Activated CD4-positive, alpha-beta T cell treated with anti-CD3 and anti-CD28 coated beads, Interleukin-2, amount 10 ng/mL, durations not matched to agents 24 days and 14 days (primary cell): ENCODE results near the gene FTSJ3. TPM values are rescaled to one million over a fixed set of nuclear protein-coding genes. Genes with fewer than 3 reads are reported as not detected.
"Not testable (repeated sequence)": the region's sequence is repeated elsewhere in the genome, so short reads cannot be mapped to it uniquely, and the experiment has no call there.

Experiments used
- DNase-seq: peaks from one replicate; pipeline ENCODE4 v3.0.0; 2022
- H3K27ac Mint-ChIP-seq: one replicate; pipeline ENCODE4 v1.8.0; 2022; ENCODE audit warnings: mild to moderate bottlenecking, mixed read lengths
- H3K27me3 Mint-ChIP-seq: one replicate; pipeline ENCODE4 v1.8.0; 2022; ENCODE audit warnings: mixed read lengths
- H3K36me3 Mint-ChIP-seq: one replicate; pipeline ENCODE4 v1.8.0; 2022; ENCODE audit warnings: low read depth, mild to moderate bottlenecking, mixed read lengths
- H3K4me1 Mint-ChIP-seq: one replicate; pipeline ENCODE4 v1.8.0; 2021; ENCODE audit warnings: mixed read lengths
- H3K4me3 Mint-ChIP-seq: one replicate; pipeline ENCODE4 v1.8.0; 2022; ENCODE audit warnings: mild to moderate bottlenecking, moderate library complexity, mixed read lengths
- H3K9me3 Mint-ChIP-seq: one replicate; pipeline ENCODE4 v1.8.0; 2021; ENCODE audit warnings: mixed read lengths
- intact Hi-C: fragments of 100-400 bp; cut with micrococcal nuclease; formaldehyde crosslinking; loops from one replicate; pipeline ENCODE4 v1.15.1; 2023
- total RNA-seq: library from RNA; stranded (reverse); gene quantifications from 2 replicates; pipeline ENCODE4 v1.2.3, GENCODE V29; 2022

FTSJ3 gene
- total RNA-seq = 99.6 and 100 TPM in 2 replicates

- H3K9me3 Mint-ChIP-seq = no peaks in the 10 kb centered on the region
- peak; percentile 99 for DNase-seq
- H3K4me3 Mint-ChIP-seq = peak within 1 kb of the TSS; percentile 99
- peak within 1 kb of the TSS; percentile 99 for H3K27ac Mint-ChIP-seq
- H3K36me3 Mint-ChIP-seq = peaks cover 91% of the 10 kb centered on the region
- H3K27me3 Mint-ChIP-seq = no peaks in the 10 kb centered on the region
- intact Hi-C loops = loop anchor here (1.0 to 5.0 kb wide), 4 partner anchors 16 to 303 kb away; partner anchors contain the start of genes CCDC47, DCAF7 and ERN1
- peaks cover 63% of the 10 kb centered on the region for H3K4me1 Mint-ChIP-seq
Observed at GRCh38 chr17:63827002-63827800, at the start of gene FTSJ3, which contains the start of gene PSMC5. TSS of gene FTSJ3 (minus strand) at chr17:63827663. CDS start at chr17:63826902, 761 bp downstream. TSS of gene PSMC5 (plus strand) at chr17:63827431. CDS start at chr17:63827491, 60 bp downstream.

- H3K4me3 Mint-ChIP-seq, H3K27ac Mint-ChIP-seq, H3K9me3 Mint-ChIP-seq, intact Hi-C loops, H3K27me3 Mint-ChIP-seq, H3K4me1 Mint-ChIP-seq, H3K36me3 Mint-ChIP-seq, DNase-seq: not testable (repeated sequence)
Observed at GRCh38 chr17:63874693-63875092, 47.2 kb upstream of the FTSJ3 start.

GRCh38 chr17:63874061-63874626 is 46.7 kb upstream of the FTSJ3 start:
- H3K27me3 Mint-ChIP-seq, H3K36me3 Mint-ChIP-seq, DNase-seq, H3K9me3 Mint-ChIP-seq, intact Hi-C loops, H3K4me3 Mint-ChIP-seq, H3K4me1 Mint-ChIP-seq, H3K27ac Mint-ChIP-seq: not testable (repeated sequence)

GRCh38 chr17:63873577-63873976 is 46.1 kb upstream of the FTSJ3 start, which contains the start of gene CSH2:
TSS of gene CSH2 (minus strand) at chr17:63873677. CDS start at chr17:63873614, 63 bp downstream.
- H3K4me3 Mint-ChIP-seq, H3K36me3 Mint-ChIP-seq, H3K9me3 Mint-ChIP-seq, H3K4me1 Mint-ChIP-seq, DNase-seq, H3K27ac Mint-ChIP-seq, intact Hi-C loops: not testable (repeated sequence)
- H3K27me3 Mint-ChIP-seq = peaks cover 11% of the 10 kb centered on the region

GRCh38 chr17:63871646-63872365 is 44.3 kb upstream of the FTSJ3 start:
- H3K4me3 Mint-ChIP-seq, H3K4me1 Mint-ChIP-seq, H3K9me3 Mint-ChIP-seq, DNase-seq, intact Hi-C loops, H3K36me3 Mint-ChIP-seq, H3K27ac Mint-ChIP-seq: not testable (repeated sequence)
- peaks cover 11% of the 10 kb centered on the region for H3K27me3 Mint-ChIP-seq

GRCh38 chr17:63870292-63870665 is 42.8 kb upstream of the FTSJ3 start:
- intact Hi-C loops, H3K4me3 Mint-ChIP-seq, H3K27ac Mint-ChIP-seq, H3K36me3 Mint-ChIP-seq, H3K9me3 Mint-ChIP-seq, H3K4me1 Mint-ChIP-seq, DNase-seq: not testable (repeated sequence)
- H3K27me3 Mint-ChIP-seq = peaks cover 14% of the 10 kb centered on the region

GRCh38 chr17:63869491-63870291 is 42.2 kb upstream of the FTSJ3 start:
- H3K9me3 Mint-ChIP-seq, DNase-seq, H3K4me1 Mint-ChIP-seq, H3K4me3 Mint-ChIP-seq, intact Hi-C loops, H3K36me3 Mint-ChIP-seq, H3K27ac Mint-ChIP-seq: not testable (repeated sequence)
- H3K27me3 Mint-ChIP-seq = peaks cover 13% of the 10 kb centered on the region

GRCh38 chr17:63866625-63867024 is 39.2 kb upstream of the FTSJ3 start:
- H3K27ac Mint-ChIP-seq, H3K4me1 Mint-ChIP-seq, H3K36me3 Mint-ChIP-seq, H3K4me3 Mint-ChIP-seq, intact Hi-C loops, DNase-seq, H3K9me3 Mint-ChIP-seq: not testable (repeated sequence)
- peaks cover 19% of the 10 kb centered on the region for H3K27me3 Mint-ChIP-seq

GRCh38 chr17:63859257-63859656 is 31.8 kb upstream of the FTSJ3 start:
- intact Hi-C loops = no loop called here
- no peak overlapping the region for H3K27ac Mint-ChIP-seq
- H3K4me3 Mint-ChIP-seq = no peak overlapping the region
- H3K4me1 Mint-ChIP-seq = no peaks in the 10 kb centered on the region
- H3K36me3 Mint-ChIP-seq = no peaks in the 10 kb centered on the region
- no peak for DNase-seq
- no peaks in the 10 kb centered on the region for H3K9me3 Mint-ChIP-seq
- H3K27me3 Mint-ChIP-seq = peaks cover 33% of the 10 kb centered on the region

GRCh38 chr17:63856425-63856824 is 29.0 kb upstream of the FTSJ3 start:
- H3K4me1 Mint-ChIP-seq, DNase-seq, H3K9me3 Mint-ChIP-seq, H3K4me3 Mint-ChIP-seq, intact Hi-C loops, H3K27ac Mint-ChIP-seq, H3K36me3 Mint-ChIP-seq: not testable (repeated sequence)
- peaks cover 34% of the 10 kb centered on the region for H3K27me3 Mint-ChIP-seq

GRCh38 chr17:63855185-63855584 is 27.7 kb upstream of the FTSJ3 start:
- H3K27ac Mint-ChIP-seq = no peak overlapping the region
- DNase-seq = no peak
- H3K4me1 Mint-ChIP-seq = no peaks in the 10 kb centered on the region
- H3K9me3 Mint-ChIP-seq = no peaks in the 10 kb centered on the region
- H3K4me3 Mint-ChIP-seq = no peak overlapping the region
- H3K27me3 Mint-ChIP-seq = peaks cover 33% of the 10 kb centered on the region
- intact Hi-C loops = no loop called here
- H3K36me3 Mint-ChIP-seq = no peaks in the 10 kb centered on the region

- Mint-ChIP-seq H3K36me3 (no peaks in the 10 kb centered on the region), H3K9me3 (no peaks in the 10 kb centered on the region), H3K27me3 (peaks cover 28% of the 10 kb centered on the region), H3K27ac (no peak overlapping the region), H3K4me1 (peaks cover 2% of the 10 kb centered on the region), H3K4me3 (no peak overlapping the region)
- DNase-seq = no peak
- intact Hi-C loops = no loop called here
Observed at GRCh38 chr17:63854709-63855108, 27.2 kb upstream of the FTSJ3 start.

- no peak overlapping the region for H3K4me3 Mint-ChIP-seq
- H3K4me1 Mint-ChIP-seq = peaks cover 13% of the 10 kb centered on the region
- intact Hi-C loops = no loop called here
- peaks cover 21% of the 10 kb centered on the region for H3K27me3 Mint-ChIP-seq
- H3K36me3 Mint-ChIP-seq = peaks cover 3% of the 10 kb centered on the region
- H3K9me3 Mint-ChIP-seq = peaks cover 4% of the 10 kb centered on the region
- no peak for DNase-seq
- no peak overlapping the region for H3K27ac Mint-ChIP-seq
Observed at GRCh38 chr17:63853260-63853659, 25.8 kb upstream of the FTSJ3 start.
